RWPE2 (cell line): ENCODE data around the gene ARFGAP2.

ENCODE experiments used
- ATAC-seq: fragments of 200-7000 bp; cut with Tn5 transposase; 3 replicates; pipeline ENCODE4 v1.9.1; 2021; ENCODE audit warnings: low read depth
- DNase-seq: peaks from one replicate; pipeline ENCODE4 v3.0.0-alpha.2; 2020; ENCODE audit warnings: low spot score
- H3K27ac ChIP-seq: fragments of 450-650 bp; 2 replicates; pipeline ENCODE4 v1.5.1; 2017; ENCODE audit warnings: mild to moderate bottlenecking; ENCODE audit not compliant: poor library complexity, severe bottlenecking
- H3K27me3 ChIP-seq: fragments of 250-450 bp; sonication (Bioruptor Pico); 2 replicates; pipeline ENCODE4 v1.5.1; 2021; ENCODE audit warnings: mild to moderate bottlenecking, moderate library complexity; ENCODE audit not compliant: insufficient read depth, poor library complexity, severe bottlenecking
- H3K36me3 ChIP-seq: fragments of 250-450 bp; sonication (Bioruptor Pico); 2 replicates; pipeline ENCODE4 v1.5.1; 2020; ENCODE audit warnings: low read depth, mild to moderate bottlenecking, moderate library complexity
- H3K4me1 ChIP-seq: fragments of 250-450 bp; sonication (Bioruptor Pico); 2 replicates; pipeline ENCODE4 v1.5.1; 2021; ENCODE audit warnings: mild to moderate bottlenecking, moderate library complexity; ENCODE audit not compliant: insufficient read depth, poor library complexity, severe bottlenecking
- H3K4me3 ChIP-seq: fragments of 250-450 bp; sonication (Bioruptor Pico); 2 replicates; pipeline ENCODE4 v1.5.1; 2021; ENCODE audit warnings: mild to moderate bottlenecking, moderate library complexity; ENCODE audit not compliant: severe bottlenecking
- H3K9me3 ChIP-seq: fragments of 250-450 bp; sonication (Bioruptor Pico); 2 replicates; pipeline ENCODE4 v1.5.1; 2021; ENCODE audit warnings: mild to moderate bottlenecking, moderate library complexity; ENCODE audit not compliant: severe bottlenecking
- TF ChIP-seq, protein P1 (sequence below): fragments of 450-650 bp; IDR thresholded peaks from one replicate; pipeline ENCODE4 v1.5.1; 2017; ENCODE audit warnings: mild to moderate bottlenecking, moderate library complexity; ENCODE audit not compliant: poor library complexity, severe bottlenecking

Gene ARFGAP2

GRCh38 chr11:47216121-47216798 lies 39.6 kb upstream of the ARFGAP2 start:
- ATAC-seq, result peak; percentile 60
- Histone ChIP-seq H3K27ac (peak overlapping the region; percentile 91), H3K4me1 (peaks cover 32% of the 10 kb centered on the region), H3K36me3 (peaks cover 50% of the 10 kb centered on the region), H3K4me3 (peak overlapping the region; percentile 46), H3K9me3 (no peaks in the 10 kb centered on the region), H3K27me3 (no peaks in the 10 kb centered on the region)
- TF ChIP-seq, protein P1, sequence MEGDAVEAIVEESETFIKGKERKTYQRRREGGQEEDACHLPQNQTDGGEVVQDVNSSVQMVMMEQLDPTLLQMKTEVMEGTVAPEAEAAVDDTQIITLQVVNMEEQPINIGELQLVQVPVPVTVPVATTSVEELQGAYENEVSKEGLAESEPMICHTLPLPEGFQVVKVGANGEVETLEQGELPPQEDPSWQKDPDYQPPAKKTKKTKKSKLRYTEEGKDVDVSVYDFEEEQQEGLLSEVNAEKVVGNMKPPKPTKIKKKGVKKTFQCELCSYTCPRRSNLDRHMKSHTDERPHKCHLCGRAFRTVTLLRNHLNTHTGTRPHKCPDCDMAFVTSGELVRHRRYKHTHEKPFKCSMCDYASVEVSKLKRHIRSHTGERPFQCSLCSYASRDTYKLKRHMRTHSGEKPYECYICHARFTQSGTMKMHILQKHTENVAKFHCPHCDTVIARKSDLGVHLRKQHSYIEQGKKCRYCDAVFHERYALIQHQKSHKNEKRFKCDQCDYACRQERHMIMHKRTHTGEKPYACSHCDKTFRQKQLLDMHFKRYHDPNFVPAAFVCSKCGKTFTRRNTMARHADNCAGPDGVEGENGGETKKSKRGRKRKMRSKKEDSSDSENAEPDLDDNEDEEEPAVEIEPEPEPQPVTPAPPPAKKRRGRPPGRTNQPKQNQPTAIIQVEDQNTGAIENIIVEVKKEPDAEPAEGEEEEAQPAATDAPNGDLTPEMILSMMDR, result no peak
- DNase-seq, result peak; percentile 75

DNA sequence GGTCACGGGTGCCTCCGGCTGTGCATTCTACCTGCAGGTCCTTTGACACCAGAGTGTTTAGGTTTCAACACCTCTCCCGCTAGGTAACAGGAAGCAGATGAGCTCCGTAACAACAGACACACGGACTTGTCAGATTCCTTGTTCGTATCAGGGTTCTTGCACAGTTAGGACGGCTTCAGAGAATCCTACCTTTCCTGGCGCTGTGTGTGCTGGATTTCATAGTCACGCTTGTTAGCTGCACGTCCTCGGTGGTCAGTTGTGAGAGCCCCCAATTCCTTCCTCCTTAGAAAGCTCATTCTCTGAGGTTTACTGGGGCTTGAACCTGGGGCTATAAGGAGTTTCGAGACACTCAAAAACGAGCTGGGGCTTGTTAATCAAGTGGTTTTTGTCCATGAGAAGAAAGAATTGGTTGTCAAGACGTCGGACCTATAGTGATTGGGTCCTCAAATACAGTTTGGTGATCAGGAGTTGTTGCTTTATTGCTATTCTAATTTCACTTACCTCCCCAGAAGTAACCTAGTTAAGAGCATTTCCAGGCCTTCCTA lies 38.8 kb upstream of the ARFGAP2 start:
- TF ChIP-seq, protein P1, result no peak
- Histone ChIP-seq H3K4me3 (peak overlapping the region; percentile 46), H3K27ac (peak overlapping the region; percentile 91), H3K4me1 (peaks cover 27% of the 10 kb centered on the region), H3K9me3 (no peaks in the 10 kb centered on the region), H3K36me3 (peaks cover 42% of the 10 kb centered on the region), H3K27me3 (no peaks in the 10 kb centered on the region)
- DNase-seq (no peak), ATAC-seq (no peak; the same call in 2 of the 3 replicates)

DNA sequence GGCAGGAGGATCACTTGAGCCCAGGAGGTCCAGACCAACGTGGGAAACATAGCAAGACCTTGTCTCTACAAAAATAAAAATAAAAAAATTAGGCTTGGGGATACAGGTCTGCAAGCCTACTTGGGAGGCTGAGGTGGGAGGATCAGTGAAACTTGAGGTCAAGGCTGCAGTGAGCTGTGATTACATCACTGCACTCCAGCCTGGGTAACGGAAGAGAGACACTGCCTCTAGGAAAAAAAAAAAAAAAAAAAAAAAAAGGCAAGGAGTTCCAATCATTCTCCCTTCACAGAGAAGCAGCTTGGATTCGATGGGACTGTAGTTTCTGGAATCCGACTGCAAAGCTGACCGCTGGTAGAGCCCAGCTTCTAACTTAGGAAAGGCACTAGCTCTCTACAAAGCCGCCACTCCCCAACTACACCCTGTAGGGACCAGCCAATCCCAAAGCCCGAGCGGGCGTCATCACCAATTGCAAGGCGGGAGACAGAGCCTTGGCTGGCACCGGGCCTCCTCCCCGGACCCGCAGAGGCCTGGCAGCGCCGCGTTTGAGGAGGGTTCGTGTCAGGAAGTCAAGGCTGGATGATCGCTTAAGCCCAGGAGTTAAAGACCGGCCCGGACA lies 37.4 kb upstream of the ARFGAP2 start:
- Histone ChIP-seq H3K36me3 (peaks cover 28% of the 10 kb centered on the region), H3K9me3 (no peaks in the 10 kb centered on the region), H3K27ac (peak overlapping the region; percentile 91), H3K4me3 (peak overlapping the region; percentile 46), H3K4me1 (peaks cover 24% of the 10 kb centered on the region), H3K27me3 (no peaks in the 10 kb centered on the region)
- DNase-seq (peak; percentile 93), ATAC-seq (peak; percentile 85)
- TF ChIP-seq, protein P1, result no peak

DNA sequence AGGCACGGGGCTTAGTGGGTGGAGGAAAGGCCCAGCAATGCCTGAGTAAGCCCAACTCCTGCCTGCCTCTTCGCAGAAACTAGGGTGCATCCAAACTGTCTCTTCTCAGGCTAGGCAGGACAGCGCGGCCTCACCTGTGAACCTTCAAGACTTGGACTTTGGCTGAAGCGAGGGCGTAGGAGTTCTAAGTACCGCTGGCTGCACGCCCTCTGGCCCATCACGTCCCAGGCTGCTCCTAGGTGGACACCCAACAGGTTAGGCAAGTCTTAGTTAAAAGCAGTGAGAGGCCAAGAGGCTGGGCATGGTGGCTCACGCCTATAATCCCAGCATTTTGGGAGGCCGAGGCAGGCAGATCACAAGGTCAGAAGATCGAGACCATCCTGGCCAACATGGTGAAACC lies 36.3 kb upstream of the ARFGAP2 start:
- H3K27me3 ChIP-seq, result no peaks in the 10 kb centered on the region
- H3K4me1 ChIP-seq, result peaks cover 20% of the 10 kb centered on the region
- peaks cover 17% of the 10 kb centered on the region for H3K36me3 ChIP-seq
- ATAC-seq (no peak), DNase-seq (no peak)
- H3K9me3 ChIP-seq, result no peaks in the 10 kb centered on the region
- TF ChIP-seq, protein P1, result no peak
- H3K27ac ChIP-seq, result no peak overlapping the region
- H3K4me3 ChIP-seq, result no peak overlapping the region
